Neural cell (in vitro differentiated cells): Measurements from ENCODE around the gene S1PR3.

Source experiments
- CTCF ChIP-seq: fragments of 450-650 bp; IDR thresholded peaks from 2 replicates; pipeline ENCODE4 v1.5.1; 2014; ENCODE audit warnings: antibody characterized with exemption, mild to moderate bottlenecking, moderate library complexity; ENCODE audit not compliant: poor library complexity, severe bottlenecking
- EP300 ChIP-seq: fragments of 450-650 bp; conservative IDR thresholded peaks from 2 replicates; pipeline ENCODE4 v1.6.1; 2014; ENCODE audit warnings: antibody characterized with exemption, mild to moderate bottlenecking, moderate library complexity; ENCODE audit not compliant: poor library complexity, severe bottlenecking
- EZH2 ChIP-seq: fragments of 200-600, 300-800 bp; shearing (Covaris generic), sonication (generic); IDR thresholded peaks from 2 replicates; pipeline ENCODE4 v1.6.1; 2014; ENCODE audit warnings: antibody characterized with exemption, low read length, borderline replicate concordance, mild to moderate bottlenecking; ENCODE audit not compliant: insufficient read depth, poor library complexity, severe bottlenecking
- POLR2AphosphoS5 ChIP-seq: IDR thresholded peaks from 2 replicates; pipeline ENCODE4 v1.6.1; 2012
- RAD21 ChIP-seq: fragments of 450-650 bp; conservative IDR thresholded peaks from 2 replicates; pipeline ENCODE4 v1.6.1; 2014; ENCODE audit warnings: antibody characterized with exemption, mild to moderate bottlenecking, moderate library complexity
- REST ChIP-seq: IDR thresholded peaks from 2 replicates; pipeline ENCODE4 v1.6.1; 2012; ENCODE audit warnings: borderline replicate concordance
- SMC3 ChIP-seq: fragments of 450-650 bp; conservative IDR thresholded peaks from 2 replicates; pipeline ENCODE4 v1.6.1; 2014; ENCODE audit warnings: antibody characterized with exemption, mild to moderate bottlenecking, moderate library complexity; ENCODE audit not compliant: poor library complexity
- TAF1 ChIP-seq: IDR thresholded peaks from 2 replicates; pipeline ENCODE4 v1.6.1; 2012; ENCODE audit warnings: low read depth

DNA sequence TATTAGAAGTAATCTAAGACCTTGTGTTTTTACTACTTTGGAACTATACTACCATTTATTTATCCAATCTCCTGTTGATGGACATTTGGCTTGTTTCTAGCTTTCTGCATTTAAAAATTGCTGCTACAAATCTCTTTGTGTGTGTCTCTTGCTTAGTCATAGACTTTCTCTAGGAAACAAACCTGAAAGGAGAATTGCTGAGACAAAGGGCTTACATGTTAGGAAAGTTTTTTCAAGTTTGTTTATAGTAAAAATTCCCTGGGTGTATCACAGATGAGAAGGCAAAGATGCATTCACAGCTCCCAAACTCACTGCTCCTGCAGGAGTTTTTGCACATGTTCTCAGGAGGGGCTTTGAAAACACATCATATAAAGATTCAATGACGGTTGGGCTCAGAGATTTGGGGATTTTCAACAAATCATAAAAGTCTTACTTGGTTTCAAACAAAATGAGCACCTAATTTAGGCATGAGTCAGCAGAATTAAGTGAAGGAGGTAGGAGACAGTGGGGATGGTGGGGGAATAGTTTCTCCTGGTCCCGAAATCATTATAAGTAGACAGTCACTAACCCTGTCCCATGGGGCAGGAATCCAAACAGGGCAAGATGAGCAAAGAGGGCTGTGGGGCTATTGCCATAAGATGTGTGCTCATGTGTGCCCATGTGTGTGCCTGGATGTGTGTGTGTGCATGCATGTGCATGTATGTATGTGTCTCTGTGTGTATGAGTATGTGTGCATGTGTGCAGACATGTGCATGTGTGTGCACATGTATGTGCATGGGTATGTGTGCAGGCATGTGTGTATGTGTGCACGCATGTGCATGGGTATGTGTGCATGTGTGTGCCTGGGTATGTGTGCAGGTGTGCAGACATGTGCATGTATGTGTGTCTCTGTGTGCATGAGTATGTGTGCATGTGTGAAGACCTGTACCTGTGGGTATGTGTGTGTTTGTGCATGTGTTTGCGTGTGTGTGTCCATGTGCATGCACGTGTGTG lies 43.4 kb upstream of the S1PR3 start:
- TF ChIP-seq CTCF (no peak), EZH2 (no peak), TAF1 (no peak), SMC3 (no peak), EP300 (no peak), REST (no peak), RAD21 (no peak), POLR2AphosphoS5 (no peak)
